GM18505 (cell line): Measurements from ENCODE around the gene PCDHGA2.
"Not testable (repeated sequence)": the region's sequence is repeated elsewhere in the genome, so short reads cannot be mapped to it uniquely, and the experiment has no call there.

Source experiments
- ATAC-seq: cut with Tn5 transposase; IDR thresholded peaks from one replicate; pipeline ENCODE4 v1.9.1; 2021; ENCODE audit not compliant: unreplicated experiment
- POLR2A ChIP-seq: IDR thresholded peaks from 4 replicates; pipeline ENCODE4 v1.6.1; 2011; ENCODE audit warnings: borderline replicate concordance; ENCODE audit not compliant: insufficient read depth, insufficient read length; ENCODE audit errors: extremely low read depth

Gene PCDHGA2

DNA sequence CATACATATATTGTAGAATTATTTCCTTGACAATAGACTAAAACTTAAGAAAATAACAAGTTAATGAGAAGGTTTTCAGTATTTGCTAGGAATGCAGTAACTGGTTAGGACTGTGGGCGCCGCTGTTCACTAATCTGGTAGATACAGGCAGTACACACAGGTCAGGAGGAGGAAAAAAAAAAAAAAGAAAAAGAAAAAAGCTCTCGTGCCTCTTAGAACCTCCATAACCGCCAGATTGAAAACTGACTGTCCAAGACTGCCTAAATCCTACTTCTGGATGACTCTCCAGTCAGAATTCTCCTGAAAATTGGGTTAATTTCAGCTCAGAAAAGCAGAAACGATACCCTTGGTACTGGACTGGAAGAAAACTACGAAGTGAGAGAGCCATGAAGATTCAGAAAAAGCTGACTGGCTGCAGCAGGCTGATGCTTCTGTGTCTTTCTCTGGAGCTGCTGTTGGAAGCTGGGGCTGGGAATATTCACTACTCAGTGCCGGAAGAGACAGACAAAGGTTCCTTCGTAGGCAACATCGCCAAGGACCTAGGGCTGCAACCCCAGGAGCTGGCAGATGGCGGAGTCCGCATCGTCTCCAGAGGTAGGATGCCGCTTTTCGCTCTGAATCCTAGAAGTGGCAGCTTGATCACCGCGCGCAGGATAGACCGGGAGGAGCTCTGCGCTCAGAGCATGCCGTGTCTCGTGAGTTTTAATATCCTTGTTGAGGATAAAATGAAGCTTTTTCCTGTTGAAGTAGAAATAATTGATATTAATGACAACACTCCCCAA is 8.1 kb upstream of the PCDHGA2 start, which contains the start of gene PCDHGA1:
TSS of gene PCDHGA1 (plus strand) at position 216 of the 782 bp plus-strand sequence.
- peak; percentile 49 for ATAC-seq
- TF ChIP-seq POLR2A = no peak

DNA sequence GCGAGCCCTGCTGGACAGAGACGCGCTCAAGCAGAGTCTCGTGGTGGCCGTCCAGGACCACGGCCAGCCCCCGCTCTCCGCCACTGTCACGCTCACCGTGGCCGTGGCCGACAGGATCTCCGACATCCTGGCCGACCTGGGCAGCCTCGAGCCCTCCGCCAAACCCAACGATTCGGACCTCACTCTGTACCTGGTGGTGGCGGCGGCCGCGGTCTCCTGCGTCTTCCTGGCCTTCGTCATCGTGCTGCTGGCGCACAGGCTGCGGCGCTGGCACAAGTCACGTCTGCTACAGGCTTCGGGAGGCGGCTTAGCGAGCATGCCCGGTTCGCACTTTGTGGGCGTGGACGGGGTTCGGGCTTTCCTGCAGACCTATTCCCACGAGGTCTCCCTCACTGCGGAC is 6.0 kb upstream of the PCDHGA2 start:
- ATAC-seq = not testable (repeated sequence)

DNA sequence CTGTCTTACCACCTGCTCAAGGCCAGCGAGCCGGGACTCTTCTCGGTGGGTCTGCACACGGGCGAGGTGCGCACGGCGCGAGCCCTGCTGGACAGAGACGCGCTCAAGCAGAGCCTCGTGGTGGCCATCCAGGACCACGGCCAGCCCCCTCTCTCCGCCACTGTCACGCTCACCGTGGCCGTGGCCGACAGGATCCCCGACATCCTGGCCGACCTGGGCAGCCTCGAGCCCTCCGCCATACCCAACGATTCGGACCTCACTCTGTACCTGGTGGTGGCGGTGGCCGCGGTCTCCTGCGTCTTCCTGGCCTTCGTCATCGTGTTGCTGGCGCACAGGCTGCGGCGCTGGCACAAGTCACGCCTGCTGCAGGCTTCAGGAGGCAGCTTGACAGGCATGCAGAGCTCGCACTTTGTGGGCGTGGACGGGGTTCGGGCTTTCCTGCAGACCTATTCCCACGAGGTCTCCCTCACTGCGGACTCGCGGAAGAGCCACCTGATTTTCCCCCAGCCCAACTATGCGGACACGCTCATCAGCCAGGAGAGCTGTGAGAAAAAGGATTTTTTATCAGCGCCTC is 2.3 kb downstream of the PCDHGA2 start:
- not testable (repeated sequence) for ATAC-seq

DNA sequence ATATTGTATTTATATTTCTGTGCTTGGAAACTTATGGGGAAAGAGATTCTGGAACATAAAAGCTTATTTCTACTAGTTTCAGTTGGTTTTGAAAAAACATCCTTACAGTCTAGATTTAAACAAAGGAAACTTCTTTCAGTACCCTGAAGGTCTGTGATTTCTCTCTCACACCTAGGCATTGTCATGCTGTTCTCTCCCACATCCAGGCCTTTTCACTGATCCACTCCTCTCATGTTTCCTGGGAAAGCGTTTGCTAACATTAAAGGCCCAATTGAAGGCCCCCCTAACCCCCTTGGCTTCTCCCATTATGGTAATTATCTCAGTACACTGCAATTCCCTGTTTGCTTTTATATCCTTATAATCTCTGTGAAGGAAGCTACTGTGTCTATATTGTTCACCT is 4.2 kb downstream of the PCDHGA2 start:
- no peak for TF ChIP-seq POLR2A

DNA sequence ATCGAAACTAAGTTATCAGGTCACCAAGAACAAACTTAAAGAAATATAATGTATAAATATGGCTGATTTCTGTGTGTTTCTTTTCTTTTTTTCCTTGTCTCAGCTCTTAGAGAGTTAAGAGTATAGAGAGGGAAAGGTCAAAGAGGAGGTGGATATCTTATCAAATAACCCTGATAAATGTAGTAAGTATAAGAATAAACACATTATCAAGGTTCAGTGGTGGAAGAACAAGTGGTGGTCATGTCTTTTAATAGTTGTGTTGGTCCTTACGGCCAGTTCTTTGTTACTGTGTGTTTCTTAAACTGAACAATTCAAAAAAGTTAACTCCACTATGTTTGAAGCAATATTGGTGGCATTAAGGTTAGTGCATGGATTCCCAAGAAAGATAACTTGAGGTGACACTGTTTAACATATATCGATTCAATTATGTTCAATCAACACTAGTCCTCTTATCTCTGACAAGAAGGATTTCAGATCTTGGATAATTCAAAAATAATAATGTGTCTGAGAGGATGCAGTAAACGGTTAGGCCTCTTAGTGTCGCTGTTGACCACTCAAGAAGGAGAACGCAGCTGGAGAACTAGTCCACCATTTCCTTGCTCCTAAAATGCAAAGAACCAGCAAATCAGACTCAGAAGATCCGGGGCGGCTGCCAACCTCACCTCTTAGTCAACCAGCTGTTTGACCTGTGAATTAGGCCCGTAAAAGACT is 4.8 kb downstream of the PCDHGA2 start, which contains the start of gene PCDHGA3:
TSS of gene PCDHGA3 (plus strand) at position 588 of the 711 bp plus-strand sequence. CDS start 205 bp downstream, outside the sequence.
- peak; percentile 68 for ATAC-seq
- no peak for TF ChIP-seq POLR2A

More for the DNA sequence above, 4.2 kb downstream of the PCDHGA2 start:
- ATAC-seq = no peak

DNA sequence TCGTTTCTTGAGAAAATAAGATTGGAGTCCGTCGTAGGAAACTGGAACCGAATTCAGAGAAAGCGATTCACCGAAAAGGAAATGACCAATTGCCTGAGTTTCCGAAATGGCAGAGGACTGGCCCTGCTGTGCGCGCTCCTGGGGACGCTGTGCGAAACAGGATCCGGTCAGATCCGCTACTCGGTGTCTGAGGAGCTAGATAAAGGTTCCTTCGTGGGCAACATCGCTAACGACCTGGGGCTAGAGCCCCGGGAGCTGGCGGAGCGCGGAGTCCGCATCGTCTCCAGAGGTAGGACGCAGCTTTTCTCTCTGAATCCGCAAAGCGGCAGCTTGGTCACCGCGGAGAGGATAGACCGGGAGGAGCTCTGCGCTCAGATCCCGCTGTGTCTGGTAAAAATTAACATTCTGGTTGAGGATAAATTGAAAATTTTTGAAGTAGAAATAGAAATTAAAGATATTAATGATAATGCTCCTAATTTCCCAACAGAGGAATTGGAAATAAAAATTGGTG is 5.4 kb downstream of the PCDHGA2 start:
- no peak for TF ChIP-seq POLR2A
- ATAC-seq = peak; percentile 27

DNA sequence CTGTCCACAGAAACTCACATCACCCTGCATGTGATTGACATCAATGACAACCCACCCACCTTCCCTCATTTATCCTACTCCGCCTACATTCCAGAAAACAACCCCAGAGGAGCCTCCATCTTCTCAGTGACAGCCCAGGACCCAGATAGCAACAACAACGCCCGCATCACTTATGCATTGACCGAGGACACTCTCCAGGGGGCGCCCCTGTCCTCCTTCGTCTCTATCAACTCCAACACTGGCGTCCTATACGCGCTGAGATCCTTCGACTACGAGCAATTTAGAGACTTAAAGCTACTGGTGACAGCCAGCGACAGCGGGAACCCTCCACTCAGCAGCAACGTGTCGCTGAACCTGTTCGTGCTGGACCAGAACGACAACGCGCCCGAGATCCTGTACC is 6.8 kb downstream of the PCDHGA2 start:
- no peak for TF ChIP-seq POLR2A
- no peak for ATAC-seq

DNA sequence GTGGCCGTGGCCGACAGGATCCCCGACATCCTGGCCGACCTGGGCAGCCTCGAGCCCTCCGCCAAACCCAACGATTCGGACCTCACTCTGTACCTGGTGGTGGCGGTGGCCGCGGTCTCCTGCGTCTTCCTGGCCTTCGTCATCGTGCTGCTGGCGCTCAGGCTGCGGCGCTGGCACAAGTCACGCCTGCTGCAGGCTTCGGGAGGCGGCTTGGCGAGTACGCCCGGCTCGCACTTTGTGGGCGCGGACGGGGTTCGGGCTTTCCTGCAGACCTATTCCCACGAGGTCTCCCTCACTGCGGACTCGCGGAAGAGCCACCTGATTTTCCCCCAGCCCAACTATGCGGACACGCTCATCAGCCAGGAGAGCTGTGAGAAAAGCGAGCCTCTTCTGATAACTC is 7.5 kb downstream of the PCDHGA2 start:
- not testable (repeated sequence) for ATAC-seq

DNA sequence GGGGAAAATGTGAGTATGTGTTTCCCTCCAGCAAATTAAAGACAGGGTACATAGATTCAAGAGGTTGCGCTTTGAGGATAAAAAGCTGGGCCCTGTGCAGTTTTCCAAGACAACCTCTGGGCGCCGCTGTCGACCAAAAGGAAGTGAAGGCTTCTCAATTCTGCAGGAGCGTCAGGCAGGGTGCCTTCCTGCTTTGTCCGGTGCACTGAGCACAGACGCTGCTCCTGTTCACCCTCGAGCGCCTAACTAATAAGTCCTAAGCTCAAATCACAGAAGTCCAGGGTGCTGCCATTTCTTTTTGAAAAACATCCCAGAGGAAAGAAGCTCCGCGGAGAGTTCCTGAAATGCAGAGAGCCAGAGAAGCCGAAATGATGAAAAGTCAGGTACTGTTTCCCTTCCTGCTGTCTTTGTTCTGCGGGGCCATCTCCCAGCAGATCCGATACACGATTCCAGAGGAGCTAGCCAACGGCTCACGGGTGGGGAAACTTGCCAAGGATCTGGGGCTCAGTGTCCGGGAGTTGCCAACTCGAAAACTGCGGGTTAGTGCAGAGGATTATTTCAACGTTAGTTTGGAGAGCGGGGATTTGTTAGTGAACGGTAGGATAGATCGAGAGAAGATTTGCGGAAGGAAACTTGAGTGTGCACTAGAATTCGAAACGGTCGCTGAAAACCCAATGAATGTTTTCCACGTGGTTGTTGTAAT is 11.5 kb downstream of the PCDHGA2 start, which contains the start of gene PCDHGB1:
TSS of gene PCDHGB1 (plus strand) at position 183 of the 703 bp plus-strand sequence. CDS start at position 345, 162 bp downstream.
- no peak for TF ChIP-seq POLR2A
- ATAC-seq = peak; percentile 62

DNA sequence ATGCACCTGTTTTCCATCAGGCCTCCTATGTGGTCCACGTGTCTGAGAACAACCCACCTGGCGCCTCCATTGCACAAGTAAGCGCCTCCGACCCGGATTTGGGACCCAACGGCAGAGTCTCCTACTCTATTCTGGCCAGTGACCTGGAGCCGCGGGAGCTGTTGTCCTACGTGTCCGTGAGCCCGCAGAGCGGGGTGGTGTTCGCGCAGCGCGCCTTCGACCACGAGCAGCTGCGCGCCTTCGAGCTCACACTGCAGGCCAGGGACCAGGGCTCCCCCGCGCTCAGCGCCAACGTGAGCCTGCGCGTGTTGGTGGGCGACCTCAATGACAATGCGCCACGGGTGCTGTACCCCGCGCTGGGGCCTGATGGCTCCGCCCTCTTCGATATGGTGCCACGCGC is 13.0 kb downstream of the PCDHGA2 start:
- no peak for TF ChIP-seq POLR2A
- no peak for ATAC-seq

DNA sequence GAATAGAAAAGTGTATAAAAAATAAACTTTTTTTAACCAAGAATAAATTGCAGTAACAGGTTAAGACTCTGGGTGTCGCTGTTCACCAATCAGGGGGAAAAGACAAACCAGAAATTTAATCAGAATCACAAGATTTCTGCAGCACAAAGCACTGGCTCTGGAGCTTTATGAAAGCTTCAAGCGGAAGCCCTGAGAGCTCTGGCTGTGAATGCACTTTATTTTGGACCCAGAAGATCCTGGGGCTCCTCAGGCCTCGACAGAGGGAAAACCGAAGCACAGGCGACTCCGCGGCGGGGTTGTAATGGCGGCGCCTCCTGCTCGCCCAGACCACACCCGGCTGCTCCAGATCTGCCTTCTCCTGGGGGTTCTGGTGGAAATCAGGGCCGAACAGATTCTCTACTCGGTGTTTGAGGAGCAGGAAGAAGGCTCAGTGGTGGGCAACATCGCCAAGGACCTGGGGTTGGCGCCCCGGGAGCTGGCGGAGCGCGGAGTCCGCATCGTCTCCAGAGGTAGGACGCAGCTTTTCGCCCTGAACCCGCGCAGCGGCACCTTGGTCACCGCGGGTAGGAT is 16.4 kb downstream of the PCDHGA2 start, which contains the start of gene PCDHGA4:
TSS of gene PCDHGA4 (plus strand) at position 122 of the 570 bp plus-strand sequence. CDS start at position 209, 87 bp downstream.
- ATAC-seq = no peak
- TF ChIP-seq POLR2A = no peak

DNA sequence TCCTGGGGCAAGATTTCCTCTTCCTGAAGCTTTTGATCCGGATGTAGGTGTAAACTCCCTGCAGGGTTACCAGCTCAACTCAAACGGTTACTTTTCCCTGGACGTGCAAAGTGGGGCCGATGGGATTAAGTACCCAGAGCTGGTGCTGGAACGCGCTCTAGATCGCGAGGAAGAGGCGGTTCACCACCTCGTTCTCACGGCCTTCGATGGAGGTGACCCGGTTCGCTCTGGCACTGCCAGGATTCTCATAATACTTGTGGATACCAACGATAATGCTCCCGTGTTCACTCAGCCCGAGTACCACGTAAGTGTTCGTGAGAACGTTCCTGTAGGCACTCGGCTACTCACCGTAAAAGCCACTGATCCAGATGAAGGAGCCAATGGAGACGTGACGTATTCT is 17.1 kb downstream of the PCDHGA2 start:
- ATAC-seq = no peak
- no peak for TF ChIP-seq POLR2A

DNA sequence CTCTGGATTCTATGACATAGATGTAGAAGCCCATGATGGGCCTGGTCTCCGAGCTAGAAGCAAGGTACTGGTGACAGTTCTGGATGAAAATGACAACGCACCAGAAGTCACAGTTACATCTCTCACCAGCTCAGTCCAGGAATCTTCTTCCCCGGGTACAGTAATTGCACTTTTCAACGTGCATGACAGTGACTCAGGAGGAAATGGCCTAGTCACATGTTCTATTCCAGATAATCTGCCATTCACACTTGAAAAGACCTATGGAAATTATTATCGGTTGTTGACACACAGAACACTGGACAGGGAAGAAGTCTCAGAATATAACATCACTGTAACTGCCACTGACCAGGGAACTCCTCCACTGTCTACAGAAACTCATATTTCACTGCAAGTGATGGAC is 17.6 kb downstream of the PCDHGA2 start:
- ATAC-seq = no peak
- no peak for TF ChIP-seq POLR2A

DNA sequence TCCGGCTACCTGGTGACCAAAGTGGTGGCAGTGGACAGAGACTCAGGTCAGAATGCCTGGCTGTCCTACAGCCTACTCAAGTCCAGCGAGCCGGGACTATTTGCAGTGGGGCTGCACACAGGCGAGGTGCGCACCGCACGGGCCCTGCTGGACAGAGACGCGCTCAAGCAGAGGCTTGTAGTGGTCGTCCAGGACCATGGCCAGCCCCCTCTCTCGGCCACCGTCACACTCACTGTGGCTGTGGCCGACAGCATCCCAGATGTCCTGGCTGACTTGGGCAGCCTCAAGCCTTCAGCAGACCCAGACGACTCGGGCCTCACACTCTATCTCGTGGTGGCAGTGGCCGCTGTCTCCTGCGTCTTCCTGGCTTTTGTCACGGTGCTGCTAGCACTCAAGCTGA is 18.4 kb downstream of the PCDHGA2 start:
- no peak for TF ChIP-seq POLR2A
- ATAC-seq = no peak
